HCT116 (cell line): ENCODE data around the gene ZNF292. TPM values are rescaled to one million over a fixed set of nuclear protein-coding genes. Genes with fewer than 3 reads are reported as not detected.

ENCODE experiments used
- ATAC-seq: fragments of 200-7000 bp; cut with Tn5 transposase; 2 replicates; pipeline ENCODE4 v1.9.1; 2020; ENCODE audit warnings: mild to moderate bottlenecking, moderate library complexity
- BruUV-seq: library from RNA; stranded (reverse); fragments of 400-500 nt; replicated peaks from 2 replicates; lab custom pipeline; 2021; lab: Mats Ljungman, UMichigan
- CTCF ChIA-PET: fragments of 300-600 bp; sonication (Branson Sonifier 250); formaldehyde crosslinking; loops from one replicate; lab custom pipeline; 2021; ENCODE audit warnings: antibody characterized with exemption; lab: Charles Lee
- POLR2A ChIA-PET: fragments of 300-600, 350-600 bp; sonication (Branson Sonifier 250); formaldehyde crosslinking; loops from one replicate; lab custom pipeline; 2021; ENCODE audit warnings: antibody characterized with exemption; lab: Charles Lee
- RAD21 ChIA-PET, 2 experiments: fragments of 300-600 bp; sonication (Branson Sonifier 250); formaldehyde crosslinking; loops; one replicate each; lab custom pipeline; 2023; ENCODE audit warnings: low total read pairs in 2 of 2; ENCODE audit not compliant: uncharacterized antibody in 2 of 2, unreplicated experiment in 2 of 2, low non-redundant PET in 1 of 2; lab: Charles Lee
- DNase-seq: peaks from one replicate; pipeline ENCODE4 v3.0.0-alpha.2; 2010; ENCODE audit warnings: low read depth, low spot score
- H2AFZ ChIP-seq: fragments of 200-600 bp; shearing (Covaris generic), sonication (generic); 2 replicates; pipeline ENCODE4 v1.6.1; 2017; ENCODE audit warnings: low read depth, mixed run types, mixed read lengths, antibody characterized with exemption, low read length; ENCODE audit not compliant: poor library complexity, severe bottlenecking
- H3K27ac ChIP-seq: 2 replicates; pipeline ENCODE4 v1.5.1; 2012; ENCODE audit warnings: low read depth, low read length
- H3K27me3 ChIP-seq: fragments of 200-600 bp; sonication (generic); 2 replicates; pipeline ENCODE4 v1.6.1; 2016; ENCODE audit warnings: mixed run types, low read length, mixed read lengths; ENCODE audit not compliant: insufficient read depth
- H3K36me3 ChIP-seq, 2 experiments: fragments of 200-500 bp in 1 of 2; fragments of 200-600 bp in 1 of 2; sonication (Bioruptor generic) in 1 of 2; sonication (generic) in 1 of 2; 2 replicates each; pipeline versions ENCODE4 v1.5.1 to v1.6.1; 2014 to 2016; ENCODE audit warnings: low read length in 2 of 2, inconsistent platforms in 1 of 2, mixed read lengths in 1 of 2, mixed run types in 1 of 2; ENCODE audit not compliant: insufficient read depth in 2 of 2, control insufficient read depth in 1 of 2
- H3K4me1 ChIP-seq, 2 experiments: fragments of 200-600 bp in 1 of 2; sonication (generic) in 1 of 2; 2 replicates each; pipeline versions ENCODE4 v1.5.1 to v1.6.1; 2012 to 2017; ENCODE audit warnings: low read length in 2 of 2, inconsistent platforms in 1 of 2, mild to moderate bottlenecking in 1 of 2, mixed read lengths in 1 of 2, mixed run types in 1 of 2, moderate library complexity in 1 of 2; ENCODE audit not compliant: insufficient read depth in 2 of 2, control insufficient read depth in 1 of 2
- H3K4me2 ChIP-seq: fragments of 200-600 bp; sonication (generic); 2 replicates; pipeline ENCODE4 v1.6.1; 2017; ENCODE audit warnings: mixed run types, low read length, mixed read lengths
- H3K4me3 ChIP-seq, 2 experiments: fragments of 200-600 bp in 1 of 2; sonication (generic) in 1 of 2; replicated peaks in 1 of 2; 2 replicates each; pipeline ENCODE4 v1.5.1; 2011 to 2016; ENCODE audit warnings: low read length in 2 of 2, control low read depth in 1 of 2, low read depth in 1 of 2, mild to moderate bottlenecking in 1 of 2, mixed read lengths in 1 of 2, mixed run types in 1 of 2
- H3K79me2 ChIP-seq: fragments of 200-600 bp; sonication (generic); 2 replicates; pipeline ENCODE4 v1.6.1; 2017; ENCODE audit warnings: mild to moderate bottlenecking, mixed run types, low read length, moderate library complexity, mixed read lengths; ENCODE audit not compliant: insufficient read depth
- H3K9ac ChIP-seq: fragments of 200-600 bp; sonication (generic); 2 replicates; pipeline ENCODE4 v1.6.1; 2016; ENCODE audit warnings: low read length, mixed read lengths
- H3K9me2 ChIP-seq: fragments of 200-600 bp; sonication (generic), shearing (Covaris generic); 2 replicates; pipeline ENCODE4 v1.6.1; 2017; ENCODE audit warnings: mixed run types, mild to moderate bottlenecking, moderate library complexity; ENCODE audit not compliant: insufficient read depth
- H3K9me3 ChIP-seq, 2 experiments: fragments of 200-500 bp in 1 of 2; fragments of 200-600 bp in 1 of 2; sonication (Bioruptor generic) in 1 of 2; sonication (generic) in 1 of 2; 2 replicates each; pipeline ENCODE4 v1.6.1; 2014 to 2017; ENCODE audit warnings: low read length in 2 of 2, mixed read lengths in 2 of 2, inconsistent platforms in 1 of 2, low read depth in 1 of 2, mild to moderate bottlenecking in 1 of 2, mixed run types in 1 of 2, moderate library complexity in 1 of 2; ENCODE audit not compliant: control insufficient read depth in 1 of 2, insufficient read depth in 1 of 2
- H4K20me1 ChIP-seq: fragments of 200-600 bp; sonication (generic), shearing (Covaris generic); 2 replicates; pipeline ENCODE4 v1.6.1; 2017; ENCODE audit warnings: mixed run types, mild to moderate bottlenecking, moderate library complexity; ENCODE audit not compliant: insufficient read depth
- CBX3 ChIP-seq: IDR thresholded peaks from 2 replicates; pipeline ENCODE4 v1.6.1; 2012; ENCODE audit warnings: low read depth
- CEBPB ChIP-seq: IDR thresholded peaks from 2 replicates; pipeline ENCODE4 v1.6.1; 2012; ENCODE audit warnings: low read depth
- EGR1 ChIP-seq: IDR thresholded peaks from 2 replicates; pipeline ENCODE4 v1.6.1; 2012; ENCODE audit warnings: low read depth
- ELF1 ChIP-seq: IDR thresholded peaks from 2 replicates; pipeline ENCODE4 v1.6.1; 2012; ENCODE audit warnings: low read depth, borderline replicate concordance
- EZH2 ChIP-seq: fragments of 200-600 bp; sonication (generic); IDR thresholded peaks from 2 replicates; pipeline ENCODE4 v1.6.1; 2017; ENCODE audit warnings: antibody characterized with exemption, mixed run types
- EZH2phosphoT487 ChIP-seq: fragments of 200-600 bp; IDR thresholded peaks from 2 replicates; pipeline ENCODE4 v1.6.1; 2018; ENCODE audit warnings: antibody characterized with exemption, borderline replicate concordance
- FOSL1 ChIP-seq: IDR thresholded peaks from 2 replicates; pipeline ENCODE4 v1.6.1; 2012; ENCODE audit warnings: low read depth
- JUND ChIP-seq: IDR thresholded peaks from 2 replicates; pipeline ENCODE4 v1.6.1; 2012
- POLR2AphosphoS5 ChIP-seq: IDR thresholded peaks from 2 replicates; pipeline ENCODE4 v1.6.1; 2011; ENCODE audit warnings: mild to moderate bottlenecking, low read depth, low read length, moderate library complexity
- RAD21 ChIP-seq: IDR thresholded peaks from 2 replicates; pipeline ENCODE4 v1.6.1; 2012; ENCODE audit warnings: low read depth, mild to moderate bottlenecking
- SIN3A ChIP-seq: IDR thresholded peaks from 2 replicates; pipeline ENCODE4 v1.6.1; 2012; ENCODE audit warnings: low read depth
- SP1 ChIP-seq: IDR thresholded peaks from 2 replicates; pipeline ENCODE4 v1.6.1; 2012; ENCODE audit warnings: low read depth
- TCF7L2 ChIP-seq: IDR thresholded peaks from 2 replicates; pipeline ENCODE4 v1.7.0; 2011; ENCODE audit warnings: borderline replicate concordance, inconsistent platforms; ENCODE audit not compliant: insufficient read depth, insufficient read length; ENCODE audit errors: extremely low read depth
- ZNF274 ChIP-seq: fragments of 200-500 bp; sonication (Bioruptor generic); IDR thresholded peaks from 2 replicates; pipeline ENCODE4 v1.6.1; 2014; ENCODE audit warnings: mild to moderate bottlenecking, low read depth, low read length, inconsistent platforms
- intact Hi-C: fragments of 100-400 bp; cut with micrococcal nuclease; formaldehyde crosslinking; loops from 2 replicates; pipeline ENCODE4 v1.10.0; 2022
- total RNA-seq: library from RNA; stranded (reverse); gene quantifications from one replicate; pipeline ENCODE4 v1.2.1, GENCODE V29; 2021; ENCODE audit not compliant: unreplicated experiment
- TF ChIP-seq, protein P1 (sequence below): IDR thresholded peaks from 2 replicates; pipeline ENCODE4 v1.6.1; 2011; ENCODE audit warnings: mild to moderate bottlenecking, low read length, moderate library complexity; ENCODE audit not compliant: insufficient replicate concordance; ENCODE audit errors: extremely low read depth
- TF ChIP-seq, protein P2 (sequence below): IDR thresholded peaks from 2 replicates; pipeline ENCODE4 v1.6.1; 2012; ENCODE audit warnings: low read depth
- TF ChIP-seq, protein P3 (sequence below), 3 experiments: fragments of 200-600 bp in 1 of 3; sonication (generic) in 1 of 3; IDR thresholded peaks in 2 of 3; conservative IDR thresholded peaks in 1 of 3; 2 replicates each; pipeline ENCODE4 v1.5.1; 2012 to 2017; ENCODE audit warnings: low read depth in 2 of 3, low read length in 2 of 3, antibody characterized with exemption in 1 of 3, borderline replicate concordance in 1 of 3, control low read depth in 1 of 3, mild to moderate bottlenecking in 1 of 3, mixed read lengths in 1 of 3, mixed run types in 1 of 3, moderate library complexity in 1 of 3; ENCODE audit not compliant: insufficient read depth in 1 of 3
- TF ChIP-seq, protein P4 (sequence below): IDR thresholded peaks from 2 replicates; pipeline ENCODE4 v1.6.1; 2012

ZNF292 gene
- total RNA-seq, 1 experiment from 2014 or later = 35.3 TPM

- TF ChIP-seq EZH2phosphoT487 (no peak), SP1 (no peak), FOSL1 (no peak), EZH2 (no peak)
These were observed 8.6 kb downstream of the ZNF292 start (continued) for GRCh38 chr6:87164004-87164403.

- Histone ChIP-seq H3K4me2 (no peak overlapping the region), H3K4me1 (no peaks in the 10 kb centered on the region), H3K36me3 (no peaks in the 10 kb centered on the region), H4K20me1 (peaks cover 44% of the 10 kb centered on the region), H3K9me2 (no peaks in the 10 kb centered on the region), H3K9ac (no peak overlapping the region), H3K27me3 (no peaks in the 10 kb centered on the region), H2AFZ (no peak overlapping the region), H3K27ac (no peak overlapping the region), H3K79me2 (peaks cover 99% of the 10 kb centered on the region), H3K9me3 (no peaks in the 10 kb centered on the region), H3K4me3 (no peak overlapping the region)
- TF ChIP-seq SIN3A (no peak), CEBPB (no peak), ELF1 (no peak), EZH2 (no peak), CBX3 (no peak), ZNF274 (no peak), JUND (no peak), EGR1 (no peak), RAD21 (no peak), TCF7L2 (no peak), POLR2AphosphoS5 (no peak), SP1 (no peak)
- TF ChIP-seq, protein P1, sequence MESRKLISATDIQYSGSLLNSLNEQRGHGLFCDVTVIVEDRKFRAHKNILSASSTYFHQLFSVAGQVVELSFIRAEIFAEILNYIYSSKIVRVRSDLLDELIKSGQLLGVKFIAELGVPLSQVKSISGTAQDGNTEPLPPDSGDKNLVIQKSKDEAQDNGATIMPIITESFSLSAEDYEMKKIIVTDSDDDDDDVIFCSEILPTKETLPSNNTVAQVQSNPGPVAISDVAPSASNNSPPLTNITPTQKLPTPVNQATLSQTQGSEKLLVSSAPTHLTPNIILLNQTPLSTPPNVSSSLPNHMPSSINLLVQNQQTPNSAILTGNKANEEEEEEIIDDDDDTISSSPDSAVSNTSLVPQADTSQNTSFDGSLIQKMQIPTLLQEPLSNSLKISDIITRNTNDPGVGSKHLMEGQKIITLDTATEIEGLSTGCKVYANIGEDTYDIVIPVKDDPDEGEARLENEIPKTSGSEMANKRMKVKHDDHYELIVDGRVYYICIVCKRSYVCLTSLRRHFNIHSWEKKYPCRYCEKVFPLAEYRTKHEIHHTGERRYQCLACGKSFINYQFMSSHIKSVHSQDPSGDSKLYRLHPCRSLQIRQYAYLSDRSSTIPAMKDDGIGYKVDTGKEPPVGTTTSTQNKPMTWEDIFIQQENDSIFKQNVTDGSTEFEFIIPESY = no peak
- TF ChIP-seq, protein P2, sequence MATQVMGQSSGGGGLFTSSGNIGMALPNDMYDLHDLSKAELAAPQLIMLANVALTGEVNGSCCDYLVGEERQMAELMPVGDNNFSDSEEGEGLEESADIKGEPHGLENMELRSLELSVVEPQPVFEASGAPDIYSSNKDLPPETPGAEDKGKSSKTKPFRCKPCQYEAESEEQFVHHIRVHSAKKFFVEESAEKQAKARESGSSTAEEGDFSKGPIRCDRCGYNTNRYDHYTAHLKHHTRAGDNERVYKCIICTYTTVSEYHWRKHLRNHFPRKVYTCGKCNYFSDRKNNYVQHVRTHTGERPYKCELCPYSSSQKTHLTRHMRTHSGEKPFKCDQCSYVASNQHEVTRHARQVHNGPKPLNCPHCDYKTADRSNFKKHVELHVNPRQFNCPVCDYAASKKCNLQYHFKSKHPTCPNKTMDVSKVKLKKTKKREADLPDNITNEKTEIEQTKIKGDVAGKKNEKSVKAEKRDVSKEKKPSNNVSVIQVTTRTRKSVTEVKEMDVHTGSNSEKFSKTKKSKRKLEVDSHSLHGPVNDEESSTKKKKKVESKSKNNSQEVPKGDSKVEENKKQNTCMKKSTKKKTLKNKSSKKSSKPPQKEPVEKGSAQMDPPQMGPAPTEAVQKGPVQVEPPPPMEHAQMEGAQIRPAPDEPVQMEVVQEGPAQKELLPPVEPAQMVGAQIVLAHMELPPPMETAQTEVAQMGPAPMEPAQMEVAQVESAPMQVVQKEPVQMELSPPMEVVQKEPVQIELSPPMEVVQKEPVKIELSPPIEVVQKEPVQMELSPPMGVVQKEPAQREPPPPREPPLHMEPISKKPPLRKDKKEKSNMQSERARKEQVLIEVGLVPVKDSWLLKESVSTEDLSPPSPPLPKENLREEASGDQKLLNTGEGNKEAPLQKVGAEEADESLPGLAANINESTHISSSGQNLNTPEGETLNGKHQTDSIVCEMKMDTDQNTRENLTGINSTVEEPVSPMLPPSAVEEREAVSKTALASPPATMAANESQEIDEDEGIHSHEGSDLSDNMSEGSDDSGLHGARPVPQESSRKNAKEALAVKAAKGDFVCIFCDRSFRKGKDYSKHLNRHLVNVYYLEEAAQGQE = no peak
- TF ChIP-seq, protein P3, sequence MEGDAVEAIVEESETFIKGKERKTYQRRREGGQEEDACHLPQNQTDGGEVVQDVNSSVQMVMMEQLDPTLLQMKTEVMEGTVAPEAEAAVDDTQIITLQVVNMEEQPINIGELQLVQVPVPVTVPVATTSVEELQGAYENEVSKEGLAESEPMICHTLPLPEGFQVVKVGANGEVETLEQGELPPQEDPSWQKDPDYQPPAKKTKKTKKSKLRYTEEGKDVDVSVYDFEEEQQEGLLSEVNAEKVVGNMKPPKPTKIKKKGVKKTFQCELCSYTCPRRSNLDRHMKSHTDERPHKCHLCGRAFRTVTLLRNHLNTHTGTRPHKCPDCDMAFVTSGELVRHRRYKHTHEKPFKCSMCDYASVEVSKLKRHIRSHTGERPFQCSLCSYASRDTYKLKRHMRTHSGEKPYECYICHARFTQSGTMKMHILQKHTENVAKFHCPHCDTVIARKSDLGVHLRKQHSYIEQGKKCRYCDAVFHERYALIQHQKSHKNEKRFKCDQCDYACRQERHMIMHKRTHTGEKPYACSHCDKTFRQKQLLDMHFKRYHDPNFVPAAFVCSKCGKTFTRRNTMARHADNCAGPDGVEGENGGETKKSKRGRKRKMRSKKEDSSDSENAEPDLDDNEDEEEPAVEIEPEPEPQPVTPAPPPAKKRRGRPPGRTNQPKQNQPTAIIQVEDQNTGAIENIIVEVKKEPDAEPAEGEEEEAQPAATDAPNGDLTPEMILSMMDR (IDR thresholded peaks at IDR 0.05 in 2 of 3, conservative IDR thresholded peaks at IDR 0.05 in 1 of 3; ENCODE audit: borderline replicate concordance in 1 of 3, insufficient read depth in 1 of 3, low read depth in 2 of 3, low read length in 2 of 3) = no peak
- TF ChIP-seq, protein P4, sequence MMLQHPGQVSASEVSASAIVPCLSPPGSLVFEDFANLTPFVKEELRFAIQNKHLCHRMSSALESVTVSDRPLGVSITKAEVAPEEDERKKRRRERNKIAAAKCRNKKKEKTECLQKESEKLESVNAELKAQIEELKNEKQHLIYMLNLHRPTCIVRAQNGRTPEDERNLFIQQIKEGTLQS = no peak
- CTCF ChIA-PET = no interaction called here
- intact Hi-C loops = no loop called here
- DNase-seq = no peak
- RAD21 ChIA-PET = no interaction called here
- POLR2A ChIA-PET = no interaction called here
- no TSS peak for BruUV-seq
- no peak for ATAC-seq
These were observed 9.1 kb downstream of the ZNF292 start for GRCh38 chr6:87164506-87164905.
